Sigmoid colon (tissue), 7 donors: ENCODE measurements around the gene TENT4A. TPM values are rescaled to one million over a fixed set of nuclear protein-coding genes. Genes with fewer than 3 reads are reported as not detected.

Experiments
- DNase-seq: peaks from one replicate; pipeline ENCODE4 v3.0.0-alpha.2; 2019
- H3K27ac ChIP-seq, 4 donors: fragments of 200-600 bp; sonication (generic); one replicate each; pipeline ENCODE4 v1.5.1; 2016 to 2019; ENCODE audit warnings: mild to moderate bottlenecking in 1 of 4
- H3K27me3 ChIP-seq, 3 donors: fragments of 200-600 bp; sonication (generic); one replicate each; pipeline ENCODE4 v1.5.1; 2019; ENCODE audit warnings: mild to moderate bottlenecking in 1 of 3
- H3K36me3 ChIP-seq, 4 donors: fragments of 200-600 bp; sonication (generic); one replicate each; pipeline ENCODE4 v1.5.1; 2016 to 2019
- H3K4me1 ChIP-seq, 4 donors: fragments of 200-600 bp; sonication (generic); one replicate each; pipeline ENCODE4 v1.5.1; 2017 to 2019
- H3K4me3 ChIP-seq, 4 donors: fragments of 200-600 bp; sonication (generic); one replicate each; pipeline ENCODE4 v1.5.1; 2017 to 2019; ENCODE audit warnings: mild to moderate bottlenecking in 2 of 4, moderate library complexity in 1 of 4
- H3K9me3 ChIP-seq, 4 donors: fragments of 200-600 bp in 3 of 4; sonication (generic) in 3 of 4; one replicate each; pipeline versions ENCODE4 v1.5.1 to v1.6.1; 2013 to 2019
- EP300 ChIP-seq, 4 donors: sonication (generic); formaldehyde crosslinking; IDR thresholded peaks; one replicate each; pipeline ENCODE4 v1.6.1; 2017; ENCODE audit warnings: antibody characterized with exemption in 4 of 4
- POLR2A ChIP-seq, 2 donors: fragments of 450-650 bp; IDR thresholded peaks; one replicate each; pipeline ENCODE4 v1.6.1; 2016; ENCODE audit warnings: antibody characterized with exemption in 2 of 2, mild to moderate bottlenecking in 2 of 2, moderate library complexity in 2 of 2
- POLR2AphosphoS5 ChIP-seq, 4 donors: sonication (generic); formaldehyde crosslinking; IDR thresholded peaks; one replicate each; pipeline ENCODE4 v1.6.1; 2017; ENCODE audit warnings: antibody characterized with exemption in 4 of 4
- WGBS, 2 donors: extraction: QIAGEN DNeasy Blood & Tissue Kit; methylation state at CpG; one replicate each; pipeline ENCODE4 v1.1.7; 2013; 5-methylcytosine and 5-hydroxymethylcytosine counted together
- intact Hi-C: fragments of 100-400 bp; cut with DNase I; formaldehyde crosslinking; loops from one replicate; pipeline ENCODE4 v1.15.1; 2023
- polyA plus RNA-seq, 3 donors: library from polyadenylated mRNA; stranded (reverse); fragments of 200-250 nt; gene quantifications; one replicate each; pipeline ENCODE4 v1.2.3, GENCODE V29; 2013
- total RNA-seq, 4 donors: library from RNA; depleted of rRNA; stranded (reverse); fragments of >200 nt; gene quantifications; one replicate each; pipeline ENCODE4 v1.1.0, GENCODE V29; 2016
- TF ChIP-seq, protein P1 (sequence below), 4 experiments: fragments of 450-650 bp in 3 of 4; fragments of 200-600 bp in 1 of 4; IDR thresholded peaks; one replicate each; pipeline ENCODE4 v1.5.1; 2016 to 2019; ENCODE audit warnings: antibody characterized with exemption in 4 of 4, mild to moderate bottlenecking in 3 of 4, moderate library complexity in 2 of 4
- donor health status: healthy with polysubstance abuse.
- donor health status: Bipolar disorder and iron deficiency.
- donor health status: healthy.

TENT4A gene
- total and polyA plus RNA-seq, 7 donors, result 3.0 to 27.4 (median 14.6) TPM

DNA sequence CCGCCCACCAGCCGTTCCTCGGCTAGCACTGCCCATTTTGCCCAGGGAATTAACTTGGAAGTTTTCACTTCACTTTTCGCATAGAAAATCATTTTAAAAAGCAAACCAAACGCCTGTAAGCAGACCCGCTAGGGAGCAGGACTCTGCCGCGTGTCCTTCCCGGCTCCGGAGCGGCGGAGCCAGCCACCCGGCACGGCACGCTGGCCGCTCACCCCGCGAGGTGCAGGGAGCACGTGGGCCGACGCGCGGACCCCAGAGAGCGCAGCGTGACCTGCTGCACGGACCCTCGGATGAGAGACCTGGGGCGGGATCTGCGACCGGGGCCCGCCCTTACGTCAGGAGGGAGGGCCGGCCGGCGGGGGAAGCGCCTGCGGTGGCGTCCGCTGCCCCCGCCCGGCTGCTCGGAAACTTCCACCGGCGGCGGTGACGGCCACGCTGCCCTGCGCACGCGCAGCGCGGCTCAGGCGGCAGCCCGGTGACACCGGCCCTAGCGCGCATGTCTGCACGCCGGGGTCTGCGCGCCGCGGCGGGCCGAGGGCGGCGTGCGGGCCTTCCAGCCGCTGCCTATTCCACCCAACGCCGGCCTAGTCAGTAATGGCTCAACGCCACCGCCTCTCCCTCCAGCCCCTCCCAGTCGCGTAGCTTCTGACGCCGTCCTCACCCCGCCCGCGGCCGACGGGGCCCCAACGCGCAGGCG is 507 bp upstream of the TENT4A start:
- WGBS, 2 donors, result 0% methylated on average over 85 of the region's 85 CpGs
- intact Hi-C loops, result loop anchor here (1.0 to 10.0 kb wide), 4 partner anchors 35 to 1290 kb away; partner anchors contain the start of genes ICE1, NSUN2 and SRD5A1

DNA sequence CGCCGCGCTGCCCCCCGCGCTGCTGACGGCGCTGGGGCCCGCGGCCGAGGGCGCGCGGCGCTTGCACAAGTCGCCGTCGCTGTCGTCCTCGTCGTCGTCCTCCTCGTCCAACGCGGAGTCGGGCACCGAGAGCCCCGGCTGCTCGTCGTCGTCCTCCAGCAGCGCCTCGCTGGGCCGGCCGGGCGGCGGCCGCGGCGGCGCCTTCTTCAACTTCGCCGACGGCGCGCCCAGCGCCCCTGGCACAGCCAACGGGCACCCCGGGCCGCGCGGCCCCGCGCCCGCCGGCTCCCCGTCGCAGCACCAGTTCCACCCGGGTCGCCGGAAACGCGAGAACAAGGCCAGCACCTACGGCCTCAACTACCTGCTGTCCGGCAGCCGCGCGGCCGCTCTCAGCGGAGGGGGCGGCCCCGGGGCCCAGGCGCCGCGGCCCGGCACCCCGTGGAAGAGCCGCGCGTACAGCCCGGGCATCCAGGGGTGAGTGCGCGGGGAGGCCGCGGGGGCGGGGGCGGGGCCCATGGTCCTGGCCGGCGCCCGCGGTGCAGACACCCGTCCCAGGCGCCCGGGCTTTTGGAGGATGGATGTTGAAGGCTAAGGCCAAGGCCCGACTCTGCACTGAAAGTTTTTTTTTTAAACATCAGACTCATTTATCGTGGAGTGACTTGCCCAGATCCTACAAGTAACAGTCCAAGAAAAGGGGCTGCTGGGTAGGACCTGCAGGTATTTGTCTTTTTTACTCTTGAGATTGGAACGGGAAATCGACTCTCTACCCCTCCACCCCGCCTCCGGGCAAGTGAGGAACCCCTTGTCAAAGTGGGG is 1.2 kb downstream of the TENT4A start:
- no peaks in the 10 kb centered on the region for H3K36me3 ChIP-seq
- 1% methylated on average over 99 of the region's 99 CpGs for WGBS, 2 donors
- H3K4me3 ChIP-seq, result peak overlapping the region; percentile 44 to 78 (median 74)
- H3K27me3 ChIP-seq, result no peaks in the 10 kb centered on the region
- H3K4me1 ChIP-seq, result peaks cover 0 to 53% (median 52%) of the 10 kb centered on the region in 4 donors
- TF ChIP-seq EP300 (IDR thresholded peaks at IDR 0.05) (no peak), POLR2A (IDR thresholded peaks at IDR 0.05) (no peak), POLR2AphosphoS5 (IDR thresholded peaks at IDR 0.05) (no peak)
- TF ChIP-seq, protein P1, sequence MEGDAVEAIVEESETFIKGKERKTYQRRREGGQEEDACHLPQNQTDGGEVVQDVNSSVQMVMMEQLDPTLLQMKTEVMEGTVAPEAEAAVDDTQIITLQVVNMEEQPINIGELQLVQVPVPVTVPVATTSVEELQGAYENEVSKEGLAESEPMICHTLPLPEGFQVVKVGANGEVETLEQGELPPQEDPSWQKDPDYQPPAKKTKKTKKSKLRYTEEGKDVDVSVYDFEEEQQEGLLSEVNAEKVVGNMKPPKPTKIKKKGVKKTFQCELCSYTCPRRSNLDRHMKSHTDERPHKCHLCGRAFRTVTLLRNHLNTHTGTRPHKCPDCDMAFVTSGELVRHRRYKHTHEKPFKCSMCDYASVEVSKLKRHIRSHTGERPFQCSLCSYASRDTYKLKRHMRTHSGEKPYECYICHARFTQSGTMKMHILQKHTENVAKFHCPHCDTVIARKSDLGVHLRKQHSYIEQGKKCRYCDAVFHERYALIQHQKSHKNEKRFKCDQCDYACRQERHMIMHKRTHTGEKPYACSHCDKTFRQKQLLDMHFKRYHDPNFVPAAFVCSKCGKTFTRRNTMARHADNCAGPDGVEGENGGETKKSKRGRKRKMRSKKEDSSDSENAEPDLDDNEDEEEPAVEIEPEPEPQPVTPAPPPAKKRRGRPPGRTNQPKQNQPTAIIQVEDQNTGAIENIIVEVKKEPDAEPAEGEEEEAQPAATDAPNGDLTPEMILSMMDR (IDR thresholded peaks at IDR 0.05), result no peak
- no peaks in the 10 kb centered on the region for H3K9me3 ChIP-seq
- peak overlapping the region; percentile 72 to 98 (median 94) for H3K27ac ChIP-seq
- intact Hi-C loops, result loop anchor here (5.0 to 10.0 kb wide), 2 partner anchors 33 to 260 kb away; no protein-coding TSS in a partner anchor
- DNase-seq, result no peak

More for the DNA sequence above, 507 bp upstream of the TENT4A start:
- DNase-seq, result peak; percentile 98
- TF ChIP-seq POLR2AphosphoS5 (IDR thresholded peaks at IDR 0.05) (peak; percentile 13 to 78 (median 56)), EP300 (IDR thresholded peaks at IDR 0.05) (no peak)
- no peaks in the 10 kb centered on the region for H3K36me3 ChIP-seq
- H3K4me1 ChIP-seq, result peaks cover 0 to 44% (median 36%) of the 10 kb centered on the region in 4 donors
- no peaks in the 10 kb centered on the region for H3K9me3 ChIP-seq
- H3K4me3 ChIP-seq, result peak overlapping the region; percentile 69 to 78 (median 74)
- H3K27me3 ChIP-seq, result no peaks in the 10 kb centered on the region
- H3K27ac ChIP-seq, result peak overlapping the region; percentile 92 to 98 (median 97)

DNA sequence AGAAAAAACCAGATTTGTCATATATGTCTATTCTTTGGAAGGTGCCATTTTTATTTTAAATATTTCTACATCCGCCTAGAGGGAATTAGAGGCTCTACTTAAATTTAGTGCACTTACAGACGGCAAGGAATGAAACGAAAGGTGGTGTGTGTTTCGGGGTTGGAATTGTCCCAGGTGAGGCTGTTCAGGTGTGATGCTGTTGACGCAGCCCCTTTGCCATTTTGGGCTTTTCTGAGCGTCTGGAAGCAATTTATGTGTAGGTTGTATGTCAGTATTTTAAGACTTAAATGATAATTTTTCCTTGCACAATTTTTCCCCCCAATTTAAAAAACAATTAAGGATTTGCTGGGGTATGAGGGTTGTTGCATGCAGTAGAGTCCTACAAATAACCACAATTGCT is 2.0 kb downstream of the TENT4A start:
- TF ChIP-seq, protein P1 (IDR thresholded peaks at IDR 0.05), result no peak
- no peak for TF ChIP-seq EP300 (IDR thresholded peaks at IDR 0.05)
- no peaks in the 10 kb centered on the region for H3K9me3 ChIP-seq
- no peak for DNase-seq
- H3K36me3 ChIP-seq, result no peaks in the 10 kb centered on the region
- 40 to 56% methylated on average over 6 of the region's 6 CpGs for WGBS, 2 donors
- H3K27me3 ChIP-seq, result no peaks in the 10 kb centered on the region
- H3K27ac ChIP-seq, result peak overlapping the region in 1 of 4 donors; percentile 92
- H3K4me3 ChIP-seq, result peak overlapping the region; percentile 44 to 78 (median 74)
- intact Hi-C loops, result loop anchor here (10.0 kb wide), 1 partner anchor 260 kb away; no protein-coding TSS in a partner anchor
- H3K4me1 ChIP-seq, result peaks cover 0 to 61% (median 57%) of the 10 kb centered on the region in 4 donors

DNA sequence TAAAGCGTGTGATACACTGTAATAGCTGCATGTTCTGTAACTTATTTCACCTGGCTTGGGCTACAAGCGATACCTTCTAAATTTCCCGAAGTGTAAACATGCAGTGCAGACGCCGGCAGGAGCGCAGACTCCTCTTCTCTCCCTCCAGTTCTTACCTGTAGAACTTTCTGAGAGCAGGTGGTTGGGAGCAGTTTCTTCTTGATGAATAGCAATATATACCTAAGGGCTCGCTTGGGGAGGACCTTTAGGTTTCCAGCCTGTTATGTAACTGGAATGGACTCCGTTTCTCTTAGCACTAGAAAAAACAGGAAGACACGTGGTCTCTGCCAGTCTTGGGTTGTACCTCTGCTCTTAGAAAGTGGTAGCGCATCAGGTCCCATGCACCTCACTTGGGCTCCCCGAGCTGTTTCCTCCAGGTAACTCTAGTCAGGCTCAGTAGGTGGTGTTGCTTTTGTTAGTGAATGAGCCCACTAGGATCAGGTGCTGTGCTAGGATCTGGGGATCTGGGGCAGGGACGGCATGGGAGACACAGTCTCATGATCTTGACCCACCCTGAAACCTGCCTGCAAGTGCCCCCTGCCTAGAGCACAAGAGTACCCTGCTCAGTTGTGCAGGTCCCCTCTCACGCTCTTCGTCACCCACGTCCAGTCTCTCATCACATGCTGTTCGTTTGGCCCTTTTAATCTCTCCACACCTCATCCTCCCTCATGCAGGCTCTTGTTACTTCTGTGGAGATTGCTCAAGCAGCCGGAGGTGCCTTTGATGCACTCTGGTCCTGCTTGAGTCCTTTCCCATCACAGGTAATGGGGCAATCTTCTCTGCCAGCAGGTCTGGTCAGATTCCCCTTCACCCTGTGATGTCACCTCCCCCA is 2.8 kb downstream of the TENT4A start:
- peak overlapping the region in 3 of 4 donors; percentile 74 to 78 (median 75) for H3K4me3 ChIP-seq
- intact Hi-C loops, result loop anchor here (10.0 kb wide), 1 partner anchor 261 kb away; no protein-coding TSS in a partner anchor
- no peaks in the 10 kb centered on the region for H3K27me3 ChIP-seq
- peak overlapping the region in 1 of 4 donors; percentile 4 for H3K27ac ChIP-seq
- no peak for TF ChIP-seq POLR2A (IDR thresholded peaks at IDR 0.05)
- TF ChIP-seq, protein P1 (IDR thresholded peaks at IDR 0.05), result no peak
- no peak for TF ChIP-seq EP300 (IDR thresholded peaks at IDR 0.05)
- TF ChIP-seq POLR2AphosphoS5 (IDR thresholded peaks at IDR 0.05), result no peak
- no peaks in the 10 kb centered on the region for H3K36me3 ChIP-seq
- no peaks in the 10 kb centered on the region for H3K9me3 ChIP-seq
- DNase-seq, result no peak
- peaks cover 0 to 67% (median 63%) of the 10 kb centered on the region in 4 donors for H3K4me1 ChIP-seq
- WGBS, 2 donors, result 45 to 49% methylated on average over 17 of the region's 17 CpGs
